Measurements from ENCODE around the gene PDGFB. TPM values are rescaled to one million over a fixed set of nuclear protein-coding genes. Genes with fewer than 3 reads are reported as not detected.

The PDGFB gene
- total RNA-seq, 1 experiment from 2014 or later = 13.1 TPM

DNA sequence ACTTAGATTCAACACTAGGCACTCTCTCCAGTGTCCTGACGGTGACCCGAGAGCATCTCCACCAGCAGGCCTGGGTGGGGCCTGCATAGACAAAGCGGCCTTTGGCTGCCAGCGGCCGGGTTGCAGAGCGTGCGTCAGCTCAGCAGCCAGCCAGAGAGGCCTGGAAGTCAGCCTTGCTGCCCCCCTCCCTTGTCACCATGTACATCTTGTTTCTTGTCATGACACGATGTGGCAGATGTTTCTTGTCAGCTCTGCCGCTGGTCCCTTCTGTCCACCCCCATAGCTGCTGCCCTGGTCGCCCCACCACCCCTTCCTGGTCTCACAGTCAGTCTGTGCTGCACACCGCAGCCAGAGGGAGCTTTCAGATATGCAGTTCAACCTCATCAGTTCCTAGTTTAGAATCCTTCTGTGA is 59.2 kb downstream of the PDGFB start:
- ATAC-seq = no peak
- RAD21 ChIA-PET (ENCODE audit: low non-redundant PET in 1 of 2, low total read pairs in 2 of 2, uncharacterized antibody in 2 of 2, unreplicated experiment in 2 of 2) = no interaction called here

DNA sequence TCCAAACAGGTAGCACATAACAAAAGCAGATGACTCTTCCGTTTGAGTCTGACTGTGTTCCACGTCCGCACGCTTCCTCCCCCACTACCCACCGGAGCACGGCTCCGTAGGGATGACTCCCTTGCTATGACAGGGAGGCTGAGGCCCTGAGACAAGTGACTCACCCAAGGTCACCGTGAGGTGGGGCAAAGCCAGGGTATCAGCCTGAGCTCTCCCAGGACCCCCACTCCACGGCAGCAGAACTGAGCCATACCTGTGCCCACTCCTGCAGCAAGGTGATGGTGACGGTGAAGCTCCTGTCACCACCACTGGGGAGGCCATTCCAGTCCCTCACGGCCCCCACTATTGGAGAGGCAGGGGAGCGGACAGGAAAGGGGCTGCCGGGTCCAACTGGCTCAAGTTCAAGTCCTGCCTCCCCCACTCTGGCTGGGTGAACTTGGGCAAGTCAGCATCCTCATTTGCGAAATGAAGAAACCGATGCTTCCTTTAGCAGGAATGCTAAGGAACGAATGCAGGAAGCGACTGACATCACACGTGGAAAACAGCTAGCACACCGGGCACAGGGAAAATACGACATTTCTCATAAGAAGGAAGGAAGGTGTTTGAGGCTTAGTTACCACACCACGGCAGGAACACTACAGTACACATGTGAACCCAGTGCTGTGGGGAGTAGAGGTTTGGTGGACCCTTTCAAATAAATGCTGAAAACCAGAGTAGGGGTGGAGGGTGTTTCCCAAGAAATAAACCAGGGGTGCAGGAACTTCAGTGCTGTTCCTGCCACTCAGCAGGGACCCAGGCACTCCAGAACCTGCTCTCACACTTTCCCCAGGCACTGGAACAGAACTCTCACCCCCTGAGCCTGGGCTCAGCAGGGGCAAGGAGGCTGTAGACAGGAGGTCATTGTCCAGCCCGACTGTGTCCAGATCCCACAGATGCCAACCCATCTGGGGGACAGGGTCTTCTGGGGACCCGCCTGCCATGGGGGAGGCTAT is 59.9 kb downstream of the PDGFB start:
- Histone ChIP-seq H4K20me1 (ENCODE audit: insufficient read depth) (no peaks in the 10 kb centered on the region), H3K9ac (ENCODE audit: low read length) (no peak overlapping the region), H2AFZ (ENCODE audit: low read depth, low read length, poor library complexity, severe bottlenecking) (no peak overlapping the region), H3K27me3 (ENCODE audit: insufficient read depth, low read length) (no peaks in the 10 kb centered on the region), H3K9me3 (ENCODE audit: control insufficient read depth in 1 of 2, insufficient read depth in 1 of 2, low read depth in 1 of 2, low read length in 2 of 2) (peaks cover 0 to 16% of the 10 kb centered on the region in 2 experiments; a peak in 1 of 4 replicates), H3K79me2 (ENCODE audit: insufficient read depth, low read length) (no peaks in the 10 kb centered on the region), H3K36me3 (ENCODE audit: control insufficient read depth in 1 of 2, insufficient read depth in 2 of 2, low read length in 2 of 2) (no peaks in the 10 kb centered on the region), H3K9me2 (ENCODE audit: insufficient read depth) (no peaks in the 10 kb centered on the region), H3K27ac (ENCODE audit: low read depth, low read length) (no peak overlapping the region), H3K4me2 (ENCODE audit: low read length) (no peak overlapping the region), H3K4me1 (ENCODE audit: control insufficient read depth in 1 of 2, insufficient read depth in 2 of 2, low read length in 2 of 2) (peaks cover 0 to 22% of the 10 kb centered on the region in 2 experiments; a peak in 2 of 4 replicates), H3K4me3 (replicated peaks in 1 of 2; ENCODE audit: low read depth in 1 of 2, low read length in 2 of 2) (no peak overlapping the region)
- no TSS peak for BruUV-seq (replicated peaks)
- CTCF ChIA-PET = no interaction called here
- RAD21 ChIA-PET (ENCODE audit: low non-redundant PET in 1 of 2, low total read pairs in 2 of 2, uncharacterized antibody in 2 of 2, unreplicated experiment in 2 of 2) = no interaction called here
- no peak for TF ChIP-seq TCF7L2 (IDR thresholded peaks at IDR 0.05; ENCODE audit: borderline replicate concordance, extremely low read depth, insufficient read depth, insufficient read length)
- TF ChIP-seq, protein P1, sequence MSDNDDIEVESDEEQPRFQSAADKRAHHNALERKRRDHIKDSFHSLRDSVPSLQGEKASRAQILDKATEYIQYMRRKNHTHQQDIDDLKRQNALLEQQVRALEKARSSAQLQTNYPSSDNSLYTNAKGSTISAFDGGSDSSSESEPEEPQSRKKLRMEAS (IDR thresholded peaks at IDR 0.05) = no peak
- no peak for TF ChIP-seq CEBPB (IDR thresholded peaks at IDR 0.05; ENCODE audit: low read depth)
- TF ChIP-seq RAD21 (IDR thresholded peaks at IDR 0.05; ENCODE audit: low read depth) = no peak
- no peak for TF ChIP-seq ZFX (IDR thresholded peaks at IDR 0.05)
- no peak for TF ChIP-seq ELF1 (IDR thresholded peaks at IDR 0.05; ENCODE audit: borderline replicate concordance, low read depth)
- no peak for TF ChIP-seq YY1 (IDR thresholded peaks at IDR 0.05; ENCODE audit: extremely low read depth, insufficient replicate concordance, low read depth, low read length)
- no peak for TF ChIP-seq CBX3 (IDR thresholded peaks at IDR 0.05; ENCODE audit: low read depth)
- TF ChIP-seq, protein P2, sequence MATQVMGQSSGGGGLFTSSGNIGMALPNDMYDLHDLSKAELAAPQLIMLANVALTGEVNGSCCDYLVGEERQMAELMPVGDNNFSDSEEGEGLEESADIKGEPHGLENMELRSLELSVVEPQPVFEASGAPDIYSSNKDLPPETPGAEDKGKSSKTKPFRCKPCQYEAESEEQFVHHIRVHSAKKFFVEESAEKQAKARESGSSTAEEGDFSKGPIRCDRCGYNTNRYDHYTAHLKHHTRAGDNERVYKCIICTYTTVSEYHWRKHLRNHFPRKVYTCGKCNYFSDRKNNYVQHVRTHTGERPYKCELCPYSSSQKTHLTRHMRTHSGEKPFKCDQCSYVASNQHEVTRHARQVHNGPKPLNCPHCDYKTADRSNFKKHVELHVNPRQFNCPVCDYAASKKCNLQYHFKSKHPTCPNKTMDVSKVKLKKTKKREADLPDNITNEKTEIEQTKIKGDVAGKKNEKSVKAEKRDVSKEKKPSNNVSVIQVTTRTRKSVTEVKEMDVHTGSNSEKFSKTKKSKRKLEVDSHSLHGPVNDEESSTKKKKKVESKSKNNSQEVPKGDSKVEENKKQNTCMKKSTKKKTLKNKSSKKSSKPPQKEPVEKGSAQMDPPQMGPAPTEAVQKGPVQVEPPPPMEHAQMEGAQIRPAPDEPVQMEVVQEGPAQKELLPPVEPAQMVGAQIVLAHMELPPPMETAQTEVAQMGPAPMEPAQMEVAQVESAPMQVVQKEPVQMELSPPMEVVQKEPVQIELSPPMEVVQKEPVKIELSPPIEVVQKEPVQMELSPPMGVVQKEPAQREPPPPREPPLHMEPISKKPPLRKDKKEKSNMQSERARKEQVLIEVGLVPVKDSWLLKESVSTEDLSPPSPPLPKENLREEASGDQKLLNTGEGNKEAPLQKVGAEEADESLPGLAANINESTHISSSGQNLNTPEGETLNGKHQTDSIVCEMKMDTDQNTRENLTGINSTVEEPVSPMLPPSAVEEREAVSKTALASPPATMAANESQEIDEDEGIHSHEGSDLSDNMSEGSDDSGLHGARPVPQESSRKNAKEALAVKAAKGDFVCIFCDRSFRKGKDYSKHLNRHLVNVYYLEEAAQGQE (IDR thresholded peaks at IDR 0.05; ENCODE audit: low read depth) = no peak
- TF ChIP-seq, protein P3, sequence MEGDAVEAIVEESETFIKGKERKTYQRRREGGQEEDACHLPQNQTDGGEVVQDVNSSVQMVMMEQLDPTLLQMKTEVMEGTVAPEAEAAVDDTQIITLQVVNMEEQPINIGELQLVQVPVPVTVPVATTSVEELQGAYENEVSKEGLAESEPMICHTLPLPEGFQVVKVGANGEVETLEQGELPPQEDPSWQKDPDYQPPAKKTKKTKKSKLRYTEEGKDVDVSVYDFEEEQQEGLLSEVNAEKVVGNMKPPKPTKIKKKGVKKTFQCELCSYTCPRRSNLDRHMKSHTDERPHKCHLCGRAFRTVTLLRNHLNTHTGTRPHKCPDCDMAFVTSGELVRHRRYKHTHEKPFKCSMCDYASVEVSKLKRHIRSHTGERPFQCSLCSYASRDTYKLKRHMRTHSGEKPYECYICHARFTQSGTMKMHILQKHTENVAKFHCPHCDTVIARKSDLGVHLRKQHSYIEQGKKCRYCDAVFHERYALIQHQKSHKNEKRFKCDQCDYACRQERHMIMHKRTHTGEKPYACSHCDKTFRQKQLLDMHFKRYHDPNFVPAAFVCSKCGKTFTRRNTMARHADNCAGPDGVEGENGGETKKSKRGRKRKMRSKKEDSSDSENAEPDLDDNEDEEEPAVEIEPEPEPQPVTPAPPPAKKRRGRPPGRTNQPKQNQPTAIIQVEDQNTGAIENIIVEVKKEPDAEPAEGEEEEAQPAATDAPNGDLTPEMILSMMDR (IDR thresholded peaks at IDR 0.05 in 2 of 3, conservative IDR thresholded peaks at IDR 0.05 in 1 of 3; ENCODE audit: borderline replicate concordance in 1 of 3, insufficient read depth in 1 of 3, low read depth in 2 of 3, low read length in 2 of 3) = no peak
- POLR2A ChIA-PET = interaction anchor here (1.0 kb wide), 1 partner anchor 132 kb away, joined by 3 read pairs; no protein-coding TSS in a partner anchor
- intact Hi-C loops (cut with micrococcal nuclease) = no loop called here
- ATAC-seq (no peak), DNase-seq (ENCODE audit: low read depth, low spot score) (no peak)

More for the DNA sequence above, 59.2 kb downstream of the PDGFB start:
- Histone ChIP-seq H3K79me2 (ENCODE audit: insufficient read depth, low read length) (no peaks in the 10 kb centered on the region), H3K9me3 (ENCODE audit: control insufficient read depth in 1 of 2, insufficient read depth in 1 of 2, low read depth in 1 of 2, low read length in 2 of 2) (peaks cover 0 to 16% of the 10 kb centered on the region in 2 experiments; a peak in 1 of 4 replicates), H3K9me2 (ENCODE audit: insufficient read depth) (no peaks in the 10 kb centered on the region), H3K36me3 (ENCODE audit: control insufficient read depth in 1 of 2, insufficient read depth in 2 of 2, low read length in 2 of 2) (no peaks in the 10 kb centered on the region), H3K4me3 (replicated peaks in 1 of 2; ENCODE audit: low read depth in 1 of 2, low read length in 2 of 2) (no peak overlapping the region), H3K4me2 (ENCODE audit: low read length) (no peak overlapping the region), H2AFZ (ENCODE audit: low read depth, low read length, poor library complexity, severe bottlenecking) (no peak overlapping the region), H3K27ac (ENCODE audit: low read depth, low read length) (no peak overlapping the region), H3K9ac (ENCODE audit: low read length) (no peak overlapping the region), H3K4me1 (ENCODE audit: control insufficient read depth in 1 of 2, insufficient read depth in 2 of 2, low read length in 2 of 2) (peaks cover 0 to 20% of the 10 kb centered on the region in 2 experiments; a peak in 2 of 4 replicates), H3K27me3 (ENCODE audit: insufficient read depth, low read length) (no peaks in the 10 kb centered on the region), H4K20me1 (ENCODE audit: insufficient read depth) (no peaks in the 10 kb centered on the region)
- ChIA-PET POLR2A (interaction anchor here (1.0 kb wide), 1 partner anchor 131 kb away, joined by 3 read pairs; no protein-coding TSS in a partner anchor), CTCF (no interaction called here)
- no peak for DNase-seq (ENCODE audit: low read depth, low spot score)
- BruUV-seq (replicated peaks) = no TSS peak
- TF ChIP-seq RAD21 (IDR thresholded peaks at IDR 0.05; ENCODE audit: low read depth) (peak; percentile 52; the same call in 1 of the 2 replicates), ZFX (IDR thresholded peaks at IDR 0.05) (no peak)
- intact Hi-C loops (cut with micrococcal nuclease) = no loop called here

Data from HCT116 (cell line).